Spleen (tissue), 7 donors: ENCODE measurements around the gene DPYD.

Experiments
- CTCF ChIP-seq, 11 experiments: fragments of 200-600 bp in 7 of 11; fragments of 450-650 bp in 4 of 11; sonication (generic) in 4 of 11; IDR thresholded peaks in 8 of 11; conservative IDR thresholded peaks in 3 of 11; 1 replicate in 7 of 11; 2 replicates in 4 of 11; pipeline versions ENCODE4 v1.4.0 to v1.8.0; 2016 to 2021; ENCODE audit warnings: antibody characterized with exemption in 11 of 11, inconsistent platforms in 4 of 11, mild to moderate bottlenecking in 1 of 11
- POLR2A ChIP-seq, 3 donors: fragments of 450-650 bp; IDR thresholded peaks; one replicate each; pipeline ENCODE4 v1.5.1; 2017; ENCODE audit warnings: antibody characterized with exemption in 3 of 3, mild to moderate bottlenecking in 1 of 3
- donor health status: DM: no; HTN: no; CAD: no; lungs with moderate emphysema.
- donor health status: DM: no; HTN: no; CAD: no.
- donor health status: DM: no; HTN: no; CAD: no.

- TF ChIP-seq CTCF (IDR thresholded peaks at IDR 0.05 in 8 of 11, conservative IDR thresholded peaks at IDR 0.05 in 3 of 11) (no peak), POLR2A (IDR thresholded peaks at IDR 0.05) (no peak)
These were observed 194.4 kb downstream of the DPYD start for GRCh38 chr1:97726386-97726785.
